HEK293 (cell line): Measurements from ENCODE around the gene KCNK18.

ENCODE experiments used
- CTCF ChIA-PET: fragments of 350-600 bp; formaldehyde crosslinking; extraction: SDS; loops from one replicate; lab custom pipeline; 2021; ENCODE audit warnings: antibody characterized with exemption; lab: Yijun Ruan, JAX
- POLR2A ChIA-PET: fragments of 300-600 bp; formaldehyde crosslinking; extraction: SDS; loops from one replicate; lab custom pipeline; 2020; ENCODE audit warnings: antibody characterized with exemption, inconsistent platforms; lab: Yijun Ruan, JAX
- H3K27ac ChIP-seq: fragments of 200-500 bp; sonication (Bioruptor generic); 2 replicates; pipeline ENCODE4 v1.5.1; 2014; ENCODE audit warnings: low read depth, low read length, control low read depth, inconsistent platforms; ENCODE audit errors: extremely low read depth
- H3K36me3 ChIP-seq, 2 experiments: fragments of 200-500 bp in 1 of 2; sonication (Bioruptor generic) in 1 of 2; 1 replicate in 1 of 2; 2 replicates in 1 of 2; pipeline ENCODE4 v1.5.1; 2014 to 2017; ENCODE audit warnings: inconsistent platforms in 2 of 2, low read length in 2 of 2; ENCODE audit not compliant: control insufficient read depth in 2 of 2, insufficient read depth in 1 of 2
- H3K4me1 ChIP-seq: fragments of 200-500 bp; sonication (Bioruptor generic); 2 replicates; pipeline ENCODE4 v1.5.1; 2014; ENCODE audit warnings: mild to moderate bottlenecking, low read length, inconsistent platforms; ENCODE audit not compliant: control insufficient read depth, insufficient read depth
- H3K4me3 ChIP-seq: 2 replicates; pipeline ENCODE4 v1.5.1; 2011; ENCODE audit warnings: low read depth, mild to moderate bottlenecking, control low read depth, low read length, moderate library complexity
- H3K9me3 ChIP-seq: fragments of 200-500 bp; sonication (Bioruptor generic); 2 replicates; pipeline ENCODE4 v1.5.1; 2014; ENCODE audit warnings: low read depth, low read length, inconsistent platforms; ENCODE audit not compliant: control insufficient read depth, insufficient read depth
- GLI2 ChIP-seq: fragments of 450-650 bp; formaldehyde crosslinking; IDR thresholded peaks from 2 replicates; pipeline ENCODE4; 2017; ENCODE audit warnings: missing biosample characterization, missing genetic modification characterization, low read depth, borderline replicate concordance
- HOXC10 ChIP-seq: sonication (generic); formaldehyde crosslinking; IDR thresholded peaks from 2 replicates; pipeline ENCODE4 v1.8.1; 2023; ENCODE audit warnings: mild to moderate bottlenecking, missing genetic modification reagents
- IKZF3 ChIP-seq: fragments of 450-650 bp; IDR thresholded peaks from 2 replicates; pipeline ENCODE4 v1.5.0; 2018; ENCODE audit warnings: missing biosample characterization, mild to moderate bottlenecking, missing genetic modification characterization, moderate library complexity
- SCRT2 ChIP-seq: fragments of 450-650 bp; formaldehyde crosslinking; IDR thresholded peaks from 2 replicates; pipeline ENCODE4 v1.5.1; 2016; ENCODE audit warnings: missing biosample characterization, missing genetic modification characterization
- SETDB1 ChIP-seq: IDR thresholded peaks from one replicate; pipeline ENCODE4 v1.6.1; 2017; ENCODE audit warnings: mild to moderate bottlenecking, low read length, moderate library complexity, mixed read lengths; ENCODE audit not compliant: insufficient read length
- WT1 ChIP-seq: fragments of 450-650 bp; formaldehyde crosslinking; IDR thresholded peaks from 2 replicates; pipeline ENCODE4 v1.5.1; 2016; ENCODE audit warnings: missing biosample characterization, missing genetic modification characterization
- YY1 ChIP-seq: fragments of 450-650 bp; formaldehyde crosslinking; IDR thresholded peaks from 2 replicates; pipeline ENCODE4 v1.5.1; 2018; ENCODE audit warnings: missing biosample characterization, missing genetic modification characterization
- ZFP3 ChIP-seq: fragments of 450-650 bp; formaldehyde crosslinking; IDR thresholded peaks from 2 replicates; pipeline ENCODE4 v1.5.1; 2016; ENCODE audit warnings: low read depth, missing biosample characterization, missing genetic modification characterization
- ZNF16 ChIP-seq: fragments of 450-650 bp; formaldehyde crosslinking; IDR thresholded peaks from 2 replicates; pipeline ENCODE4 v1.5.1; 2016; ENCODE audit warnings: low read depth, missing biosample characterization, missing genetic modification characterization
- ZNF211 ChIP-seq: fragments of 450-650 bp; formaldehyde crosslinking; IDR thresholded peaks from 2 replicates; pipeline ENCODE4 v1.5.1; 2016; ENCODE audit warnings: low read depth, missing biosample characterization, missing genetic modification characterization
- ZNF248 ChIP-seq: fragments of 450-650 bp; formaldehyde crosslinking; IDR thresholded peaks from 2 replicates; pipeline ENCODE4 v1.5.1; 2017; ENCODE audit warnings: missing biosample characterization, missing genetic modification characterization
- ZNF335 ChIP-seq: fragments of 450-650 bp; formaldehyde crosslinking; conservative IDR thresholded peaks from 2 replicates; pipeline ENCODE4 v1.5.1; 2016; ENCODE audit warnings: missing biosample characterization, missing genetic modification characterization
- ZNF350 ChIP-seq: fragments of 450-650 bp; formaldehyde crosslinking; IDR thresholded peaks from 2 replicates; pipeline ENCODE4 v1.5.0; 2017; ENCODE audit warnings: missing biosample characterization, mild to moderate bottlenecking, missing genetic modification characterization
- ZNF544 ChIP-seq: fragments of 450-650 bp; formaldehyde crosslinking; IDR thresholded peaks from 2 replicates; pipeline ENCODE4 v1.5.0; 2017; ENCODE audit warnings: missing biosample characterization, missing genetic modification characterization
- ZNF549 ChIP-seq: fragments of 450-650 bp; IDR thresholded peaks from 2 replicates; pipeline ENCODE4 v1.5.1; 2018; ENCODE audit warnings: missing biosample characterization, missing genetic modification characterization, mild to moderate bottlenecking, inconsistent platforms, moderate library complexity
- ZNF561 ChIP-seq: fragments of 450-650 bp; IDR thresholded peaks from 2 replicates; pipeline ENCODE4 v1.5.1; 2018; ENCODE audit warnings: missing biosample characterization, missing genetic modification characterization, borderline replicate concordance
- ZNF623 ChIP-seq: fragments of 450-650 bp; formaldehyde crosslinking; IDR thresholded peaks from 2 replicates; pipeline ENCODE4 v1.5.1; 2016; ENCODE audit warnings: missing biosample characterization, missing genetic modification characterization
- ZNF658 ChIP-seq: fragments of 450-650 bp; formaldehyde crosslinking; IDR thresholded peaks from 2 replicates; pipeline ENCODE4; 2016; ENCODE audit warnings: missing biosample characterization, missing genetic modification characterization
- ZNF664 ChIP-seq: fragments of 450-650 bp; formaldehyde crosslinking; IDR thresholded peaks from 2 replicates; pipeline ENCODE4 v1.5.1; 2016; ENCODE audit warnings: missing biosample characterization, missing genetic modification characterization
- TF ChIP-seq, protein P1 (sequence below): fragments of 450-650 bp; formaldehyde crosslinking; IDR thresholded peaks from 2 replicates; pipeline ENCODE4 v1.5.1; 2016; ENCODE audit warnings: missing biosample characterization, missing genetic modification characterization
- TF ChIP-seq, protein P2 (sequence below): fragments of 450-650 bp; formaldehyde crosslinking; IDR thresholded peaks from 2 replicates; pipeline ENCODE4 v1.5.1; 2016; ENCODE audit warnings: missing biosample characterization, missing genetic modification characterization
- TF ChIP-seq, protein P3 (sequence below): fragments of 450-650 bp; formaldehyde crosslinking; IDR thresholded peaks from 2 replicates; pipeline ENCODE4 v1.5.1; 2016; ENCODE audit warnings: missing biosample characterization, missing genetic modification characterization, borderline replicate concordance

KCNK18 gene

DNA sequence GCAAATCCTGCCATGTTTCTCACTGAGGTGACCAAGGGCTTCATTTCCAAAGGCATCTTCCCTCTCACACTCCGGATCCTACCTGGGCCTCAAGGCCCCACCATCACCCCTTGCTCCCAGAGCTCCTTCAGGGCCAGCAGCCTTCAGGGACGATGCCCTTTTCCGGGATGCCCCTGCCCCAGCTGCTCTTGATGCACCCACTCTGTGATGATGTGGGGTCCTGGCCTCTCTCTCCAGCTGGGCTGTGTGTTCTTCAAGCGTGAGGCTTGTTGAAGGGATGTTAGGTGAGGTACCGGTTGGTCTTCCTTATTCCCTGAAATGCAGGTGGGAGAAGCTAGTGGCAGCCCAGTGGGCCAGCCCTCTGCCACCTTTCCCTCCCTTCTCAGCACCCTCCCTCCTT lies 25.3 kb downstream of the KCNK18 start:
- CTCF ChIA-PET: interaction anchor here (0.5 to 4.2 kb wide), 2 partner anchors 58 to 96 kb away, joined by 4 to 35 read pairs; no protein-coding TSS in a partner anchor
- Histone ChIP-seq H3K27ac (no peak overlapping the region), H3K9me3 (no peaks in the 10 kb centered on the region), H3K4me3 (no peak overlapping the region), H3K4me1 (peaks cover 3% of the 10 kb centered on the region; the same call in 1 of the 2 replicates), H3K36me3 (no peaks in the 10 kb centered on the region)
- POLR2A ChIA-PET: no interaction called here
- TF ChIP-seq SCRT2 (peak; percentile 53; the same call in 1 of the 2 replicates), ZNF16 (tag by site-specific recombination) (no peak)
- TF ChIP-seq, protein P1, sequence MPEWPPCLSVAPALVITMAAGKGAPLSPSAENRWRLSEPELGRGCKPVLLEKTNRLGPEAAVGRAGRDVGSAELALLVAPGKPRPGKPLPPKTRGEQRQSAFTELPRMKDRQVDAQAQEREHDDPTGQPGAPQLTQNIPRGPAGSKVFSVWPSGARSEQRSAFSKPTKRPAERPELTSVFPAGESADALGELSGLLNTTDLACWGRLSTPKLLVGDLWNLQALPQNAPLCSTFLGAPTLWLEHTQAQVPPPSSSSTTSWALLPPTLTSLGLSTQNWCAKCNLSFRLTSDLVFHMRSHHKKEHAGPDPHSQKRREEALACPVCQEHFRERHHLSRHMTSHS (tag by site-specific recombination): no peak

DNA sequence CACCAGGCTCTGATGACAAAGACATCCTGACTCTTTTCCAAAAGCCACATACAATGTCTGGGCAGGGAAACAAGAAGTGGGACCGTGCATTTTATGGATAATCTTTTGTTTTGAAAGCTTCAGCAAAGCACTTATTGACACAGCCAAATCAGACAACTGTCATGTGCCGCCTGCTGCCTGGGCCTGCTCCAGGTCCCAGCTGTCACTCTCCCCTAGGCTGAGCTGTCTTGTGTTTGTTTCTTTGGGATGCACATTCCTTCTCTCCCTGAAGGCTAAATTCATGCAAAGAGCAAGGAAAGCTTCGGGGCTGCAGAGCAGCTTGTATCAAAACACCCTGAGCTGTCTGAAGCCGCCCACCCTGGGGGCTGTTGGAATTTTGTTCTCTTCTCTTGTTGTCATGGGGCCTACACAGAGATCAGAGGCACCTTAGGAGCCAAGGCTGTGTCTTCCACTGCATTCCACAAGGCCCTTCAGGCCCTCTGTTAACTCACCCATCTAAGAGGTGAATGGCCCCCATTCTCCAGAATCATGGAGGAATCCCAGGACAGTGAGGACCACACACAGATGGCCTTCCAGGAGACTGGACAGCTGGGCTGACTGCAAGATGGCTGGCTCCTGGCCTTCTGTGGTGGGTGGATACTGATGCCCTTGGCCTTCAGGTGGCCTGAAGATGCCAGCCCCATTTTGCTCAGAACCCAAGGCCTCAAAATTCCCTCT lies 25.8 kb downstream of the KCNK18 start:
- no peak overlapping the region for H3K27ac ChIP-seq
- H3K9me3 ChIP-seq: no peaks in the 10 kb centered on the region
- no peak overlapping the region for H3K4me3 ChIP-seq
- peaks cover 3% of the 10 kb centered on the region; the same call in 1 of the 2 replicates for H3K4me1 ChIP-seq
- ChIA-PET CTCF (interaction anchor here (0.5 to 4.2 kb wide), 2 partner anchors 57 to 96 kb away, joined by 4 to 35 read pairs; no protein-coding TSS in a partner anchor), POLR2A (no interaction called here)
- no peaks in the 10 kb centered on the region for H3K36me3 ChIP-seq
- TF ChIP-seq ZNF544 (tag by site-specific recombination): no peak
- no peak for TF ChIP-seq WT1
- TF ChIP-seq ZNF211 (tag by site-specific recombination): no peak
- no peak for TF ChIP-seq ZNF658 (tag by site-specific recombination)
- TF ChIP-seq HOXC10 (CRISPR knock-in tag): no peak
- TF ChIP-seq ZNF561 (tag by site-specific recombination): no peak
- TF ChIP-seq ZNF248: no peak
- TF ChIP-seq SETDB1: no peak
- TF ChIP-seq YY1: no peak
- TF ChIP-seq ZNF350 (tag by site-specific recombination): no peak
- no peak for TF ChIP-seq ZNF335 (tag by site-specific recombination)
- TF ChIP-seq ZNF549 (tag by site-specific recombination): no peak
- TF ChIP-seq, protein P2, sequence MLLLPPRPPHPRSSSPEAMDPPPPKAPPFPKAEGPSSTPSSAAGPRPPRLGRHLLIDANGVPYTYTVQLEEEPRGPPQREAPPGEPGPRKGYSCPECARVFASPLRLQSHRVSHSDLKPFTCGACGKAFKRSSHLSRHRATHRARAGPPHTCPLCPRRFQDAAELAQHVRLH: no peak
- no peak for TF ChIP-seq IKZF3
- TF ChIP-seq ZFP3 (tag by site-specific recombination): no peak
- no peak for TF ChIP-seq ZNF664 (tag by site-specific recombination)
- TF ChIP-seq GLI2: no peak
- TF ChIP-seq, protein P3, sequence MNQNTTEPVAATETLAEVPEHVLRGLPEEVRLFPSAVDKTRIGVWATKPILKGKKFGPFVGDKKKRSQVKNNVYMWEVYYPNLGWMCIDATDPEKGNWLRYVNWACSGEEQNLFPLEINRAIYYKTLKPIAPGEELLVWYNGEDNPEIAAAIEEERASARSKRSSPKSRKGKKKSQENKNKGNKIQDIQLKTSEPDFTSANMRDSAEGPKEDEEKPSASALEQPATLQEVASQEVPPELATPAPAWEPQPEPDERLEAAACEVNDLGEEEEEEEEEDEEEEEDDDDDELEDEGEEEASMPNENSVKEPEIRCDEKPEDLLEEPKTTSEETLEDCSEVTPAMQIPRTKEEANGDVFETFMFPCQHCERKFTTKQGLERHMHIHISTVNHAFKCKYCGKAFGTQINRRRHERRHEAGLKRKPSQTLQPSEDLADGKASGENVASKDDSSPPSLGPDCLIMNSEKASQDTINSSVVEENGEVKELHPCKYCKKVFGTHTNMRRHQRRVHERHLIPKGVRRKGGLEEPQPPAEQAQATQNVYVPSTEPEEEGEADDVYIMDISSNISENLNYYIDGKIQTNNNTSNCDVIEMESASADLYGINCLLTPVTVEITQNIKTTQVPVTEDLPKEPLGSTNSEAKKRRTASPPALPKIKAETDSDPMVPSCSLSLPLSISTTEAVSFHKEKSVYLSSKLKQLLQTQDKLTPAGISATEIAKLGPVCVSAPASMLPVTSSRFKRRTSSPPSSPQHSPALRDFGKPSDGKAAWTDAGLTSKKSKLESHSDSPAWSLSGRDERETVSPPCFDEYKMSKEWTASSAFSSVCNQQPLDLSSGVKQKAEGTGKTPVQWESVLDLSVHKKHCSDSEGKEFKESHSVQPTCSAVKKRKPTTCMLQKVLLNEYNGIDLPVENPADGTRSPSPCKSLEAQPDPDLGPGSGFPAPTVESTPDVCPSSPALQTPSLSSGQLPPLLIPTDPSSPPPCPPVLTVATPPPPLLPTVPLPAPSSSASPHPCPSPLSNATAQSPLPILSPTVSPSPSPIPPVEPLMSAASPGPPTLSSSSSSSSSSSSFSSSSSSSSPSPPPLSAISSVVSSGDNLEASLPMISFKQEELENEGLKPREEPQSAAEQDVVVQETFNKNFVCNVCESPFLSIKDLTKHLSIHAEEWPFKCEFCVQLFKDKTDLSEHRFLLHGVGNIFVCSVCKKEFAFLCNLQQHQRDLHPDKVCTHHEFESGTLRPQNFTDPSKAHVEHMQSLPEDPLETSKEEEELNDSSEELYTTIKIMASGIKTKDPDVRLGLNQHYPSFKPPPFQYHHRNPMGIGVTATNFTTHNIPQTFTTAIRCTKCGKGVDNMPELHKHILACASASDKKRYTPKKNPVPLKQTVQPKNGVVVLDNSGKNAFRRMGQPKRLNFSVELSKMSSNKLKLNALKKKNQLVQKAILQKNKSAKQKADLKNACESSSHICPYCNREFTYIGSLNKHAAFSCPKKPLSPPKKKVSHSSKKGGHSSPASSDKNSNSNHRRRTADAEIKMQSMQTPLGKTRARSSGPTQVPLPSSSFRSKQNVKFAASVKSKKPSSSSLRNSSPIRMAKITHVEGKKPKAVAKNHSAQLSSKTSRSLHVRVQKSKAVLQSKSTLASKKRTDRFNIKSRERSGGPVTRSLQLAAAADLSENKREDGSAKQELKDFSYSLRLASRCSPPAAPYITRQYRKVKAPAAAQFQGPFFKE (tag by site-specific recombination): no peak
- no peak for TF ChIP-seq ZNF16 (tag by site-specific recombination)
- TF ChIP-seq ZNF623: no peak
